Inflammatory macrophage (primary cell): ENCODE measurements around the gene C8A.

Experiments used
- DNase-seq, 2 donors: peaks; one replicate each; pipeline ENCODE4 v3.0.0-alpha.2; 2020 to 2022

C8A gene

DNA sequence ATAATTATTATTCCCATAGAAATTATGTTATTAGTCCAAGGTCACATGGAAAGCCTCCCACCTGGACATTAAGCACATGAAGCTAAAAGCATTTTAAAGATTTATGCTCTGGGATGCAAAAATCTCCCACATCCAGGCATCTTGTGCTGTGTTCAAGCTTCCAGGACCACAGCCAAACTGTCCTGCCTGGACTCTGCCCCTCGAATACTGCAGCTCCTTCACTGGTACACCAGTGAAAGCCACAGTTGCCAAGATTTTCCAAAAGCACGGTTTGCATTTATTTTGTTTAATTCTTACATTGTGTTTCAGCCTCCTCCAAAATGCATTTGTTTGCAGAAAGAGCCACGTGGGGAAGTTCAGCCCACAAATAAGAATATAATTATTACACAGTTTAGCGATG is 72.6 kb downstream of the C8A start:
- no peak for DNase-seq

DNA sequence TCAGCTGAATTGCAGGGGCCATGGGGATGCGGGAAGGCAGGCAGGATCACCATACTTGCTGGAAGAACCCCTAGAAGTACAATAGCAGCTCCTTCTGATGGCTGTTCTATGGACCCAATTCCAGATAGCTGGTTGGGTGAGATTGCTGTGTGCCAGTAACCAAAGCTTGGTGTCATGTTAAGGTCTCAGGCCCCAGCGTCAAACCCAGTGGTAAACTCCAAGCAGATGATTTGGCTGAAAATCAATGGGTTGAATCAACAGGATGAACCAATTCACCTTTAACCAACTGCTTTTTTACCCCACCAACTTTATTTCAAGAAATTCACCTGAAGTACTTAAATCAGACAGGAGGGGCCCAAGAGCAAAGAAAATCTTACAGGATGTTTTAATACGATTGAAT is 73.4 kb downstream of the C8A start:
- DNase-seq = no peak

DNA sequence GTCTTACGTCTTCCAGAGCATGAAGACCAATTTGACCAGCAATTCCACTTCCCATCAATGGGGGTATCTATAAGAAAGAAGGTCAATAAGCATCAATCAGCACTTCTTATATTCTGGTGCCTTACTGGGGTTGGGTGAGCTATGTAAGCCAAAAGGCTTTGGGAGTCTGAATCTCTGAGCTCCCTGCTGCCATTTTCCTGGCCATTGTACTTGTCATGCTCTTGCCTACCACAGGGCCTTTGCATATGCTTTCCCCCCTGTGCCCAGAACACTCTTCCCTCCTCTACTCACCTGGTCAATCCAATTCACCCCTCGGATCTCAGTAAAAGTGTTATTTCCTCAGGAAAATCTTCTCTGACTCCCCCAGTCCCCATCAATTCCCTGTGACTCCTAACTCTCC is 74.9 kb downstream of the C8A start:
- DNase-seq = no peak

DNA sequence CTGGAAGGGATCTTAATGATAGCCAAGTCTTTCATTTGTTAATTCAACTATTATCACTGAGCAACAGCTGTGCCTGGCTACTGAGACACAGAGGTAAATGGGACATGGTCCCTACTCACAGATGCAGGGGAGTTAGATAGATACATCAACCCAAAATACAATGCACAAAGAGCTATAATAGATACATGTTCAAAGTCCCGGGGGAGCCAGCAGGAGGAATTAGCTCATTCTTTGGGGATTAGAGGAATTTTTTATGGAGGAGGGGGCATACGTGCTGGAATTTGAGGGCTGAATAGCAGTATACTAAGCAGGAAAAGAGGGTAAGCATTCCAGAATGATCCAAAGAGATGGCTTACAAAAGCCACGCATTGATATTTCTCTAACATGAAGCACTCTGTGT is 76.6 kb downstream of the C8A start:
- DNase-seq = no peak

DNA sequence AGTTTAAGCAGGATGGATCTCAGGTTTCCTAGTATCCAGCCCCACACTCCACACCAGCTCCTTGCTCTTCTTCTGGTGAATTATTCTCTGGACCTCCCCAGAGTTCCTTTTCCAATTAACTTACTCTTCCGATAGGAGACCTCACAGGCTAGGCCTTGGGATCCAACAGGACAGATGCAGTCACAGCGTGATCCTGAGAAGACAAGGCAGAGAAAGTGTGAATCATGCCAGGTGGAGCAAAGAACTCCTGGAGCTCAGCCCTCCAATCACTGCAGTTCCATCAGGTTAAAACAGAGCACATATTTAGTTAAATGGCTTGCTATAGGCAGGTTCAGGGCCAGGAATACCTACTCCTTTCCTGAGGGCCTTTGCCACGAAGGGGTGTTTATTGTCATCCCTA is 77.1 kb downstream of the C8A start:
- no peak for DNase-seq

DNA sequence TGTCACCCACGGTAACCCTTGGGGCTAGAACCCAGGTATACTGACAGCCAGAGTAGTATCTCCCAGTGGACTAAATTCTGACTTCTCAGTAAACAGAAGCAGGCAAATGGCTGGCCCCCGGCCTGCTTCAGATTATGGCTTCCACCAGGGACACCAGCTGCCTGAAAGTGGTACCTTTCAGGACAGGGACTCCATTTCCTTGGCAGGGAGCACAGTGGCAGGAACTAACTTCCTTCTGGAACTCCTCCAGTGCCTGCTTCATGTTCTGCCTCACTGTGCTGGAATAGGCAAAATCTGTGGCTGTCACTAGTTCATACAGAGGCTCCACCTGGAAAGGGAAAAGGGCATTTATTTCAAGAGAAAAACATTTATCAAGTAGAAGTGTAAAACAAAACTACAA is 78.6 kb downstream of the C8A start:
- no peak for DNase-seq

DNA sequence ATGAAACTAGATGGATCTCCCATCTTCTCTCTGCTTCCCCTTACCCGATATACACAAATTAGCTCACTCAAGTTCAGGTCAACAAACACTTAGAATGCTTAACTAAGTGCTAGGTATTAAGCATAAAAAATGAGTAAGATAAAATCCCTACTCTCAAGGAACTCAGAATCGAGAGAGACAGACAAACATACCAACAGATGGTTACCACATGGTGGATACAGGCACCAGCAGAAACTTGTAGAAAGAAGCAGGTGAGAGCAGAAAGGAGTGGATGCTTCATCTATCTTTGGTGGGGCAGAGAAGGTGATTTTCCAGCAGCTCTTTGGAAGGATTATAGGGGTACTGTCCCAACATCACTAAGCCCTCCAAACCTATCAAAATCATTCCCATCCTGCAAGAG is 79.0 kb downstream of the C8A start:
- no peak for DNase-seq

DNA sequence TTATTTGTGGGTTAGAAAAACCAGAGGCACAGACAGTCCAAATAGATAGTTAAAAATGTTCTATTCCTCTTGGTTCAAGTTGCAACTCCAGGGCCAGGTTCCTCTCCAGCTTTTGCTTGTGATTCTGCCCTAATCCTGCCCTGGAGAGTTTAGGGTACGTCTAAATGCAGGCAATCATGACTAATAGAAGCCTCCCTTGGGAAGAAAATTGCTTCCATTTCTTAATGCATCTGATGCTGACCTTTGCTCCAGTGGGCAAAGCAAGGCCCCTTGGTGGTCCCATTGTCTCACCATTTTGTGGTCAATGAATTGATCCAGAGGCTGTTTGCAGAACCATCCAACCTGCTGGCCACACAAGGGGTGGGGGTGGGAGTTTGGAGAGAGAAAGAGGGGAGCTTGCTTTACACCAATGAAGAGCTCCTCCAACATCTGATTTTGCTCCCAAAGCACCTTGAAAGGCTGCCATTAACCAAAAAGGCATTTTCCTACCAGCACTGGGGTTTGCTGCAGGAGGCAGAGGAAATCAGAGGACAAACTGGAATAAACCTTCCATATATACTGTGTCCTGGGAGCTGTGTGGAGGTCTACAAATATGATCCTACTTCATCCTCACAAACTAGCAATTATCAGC is 79.9 kb downstream of the C8A start:
- no peak for DNase-seq

DNA sequence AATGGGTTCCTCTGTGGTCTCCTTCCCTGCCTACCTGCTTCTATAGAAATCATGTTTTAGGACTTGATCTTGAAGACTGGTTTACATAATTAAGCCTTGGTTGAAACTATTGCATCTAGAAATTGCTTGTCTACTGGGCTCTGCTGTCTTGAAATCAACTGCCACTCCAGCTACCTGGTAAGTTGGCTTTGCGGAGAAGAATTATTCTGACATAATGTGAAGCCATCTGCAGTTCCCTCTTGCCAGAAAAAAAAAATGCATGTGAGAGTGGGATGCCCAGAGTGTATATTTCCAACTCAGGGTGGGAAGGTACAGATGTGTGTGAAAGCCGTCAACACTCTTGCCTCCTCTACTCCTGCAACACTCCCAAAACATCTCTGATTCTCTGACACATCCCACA is 84.0 kb downstream of the C8A start:
- no peak for DNase-seq

DNA sequence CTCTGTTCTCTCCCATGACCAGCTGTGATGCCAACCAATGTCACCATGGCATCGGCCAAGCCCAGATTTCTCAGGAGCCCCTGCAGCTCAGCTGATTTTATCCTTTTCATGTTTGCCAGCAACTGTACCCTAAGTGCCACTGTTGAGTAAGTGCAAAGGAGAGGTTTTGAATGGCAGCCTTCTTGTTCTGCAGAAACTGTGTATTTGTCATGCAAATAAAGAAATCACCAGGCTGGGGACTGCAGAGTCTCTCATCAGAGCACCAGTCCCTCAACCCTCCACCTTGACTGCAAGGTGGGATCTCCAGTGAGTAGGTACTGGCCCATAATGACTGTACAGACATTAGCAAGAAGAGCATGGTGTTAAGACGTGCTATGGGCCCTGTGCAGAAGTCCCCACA is 84.6 kb downstream of the C8A start:
- DNase-seq = no peak

DNA sequence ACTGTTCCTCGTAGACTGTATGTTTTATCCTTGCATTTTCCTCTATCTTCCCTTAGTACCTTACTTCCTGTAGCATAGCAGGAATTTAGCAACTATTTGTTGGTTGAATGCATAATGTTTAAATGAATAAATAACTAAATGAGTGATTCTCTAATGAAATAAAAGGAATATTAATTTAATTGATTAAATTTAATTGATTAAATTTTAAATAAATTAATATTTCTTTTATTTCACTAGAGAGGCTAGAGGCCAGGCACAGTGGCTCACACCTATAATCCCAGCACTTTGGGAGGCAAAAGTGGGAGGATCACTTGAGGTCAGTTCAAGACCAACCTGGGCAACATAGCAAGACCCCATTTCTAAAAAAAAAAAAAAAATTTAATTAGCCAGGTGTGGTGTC is 85.4 kb downstream of the C8A start:
- DNase-seq = no peak

DNA sequence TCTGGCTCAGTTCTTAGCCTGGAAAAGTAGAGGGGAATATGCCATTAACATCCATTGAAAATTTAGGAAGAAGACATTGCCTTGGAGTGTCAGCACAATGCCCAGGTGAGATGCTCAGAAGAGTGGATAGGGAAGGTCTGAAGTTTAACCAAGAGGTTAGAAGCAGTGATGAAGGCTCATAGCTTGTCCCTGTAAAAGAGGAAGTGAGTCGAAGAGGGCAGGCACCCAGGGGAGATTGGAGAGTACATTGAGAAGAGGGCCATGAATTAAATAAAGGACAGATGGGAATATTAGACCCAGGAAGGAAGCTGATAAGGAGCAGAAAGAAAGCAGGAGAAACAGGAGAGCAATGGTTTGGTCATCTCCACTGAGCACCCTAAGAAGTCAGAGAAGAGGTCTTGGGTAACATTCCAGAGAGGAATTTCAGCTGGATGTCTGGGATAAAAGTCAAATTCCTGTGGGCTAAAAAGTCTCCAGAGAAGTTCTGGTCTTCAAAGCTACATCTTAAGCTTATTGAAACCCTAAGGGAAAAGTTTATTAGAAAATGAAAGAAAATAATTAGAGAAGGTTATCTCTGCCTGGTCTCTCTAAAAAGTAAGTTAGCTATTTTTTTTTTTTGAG is 93.9 kb downstream of the C8A start:
- no peak for DNase-seq

DNA sequence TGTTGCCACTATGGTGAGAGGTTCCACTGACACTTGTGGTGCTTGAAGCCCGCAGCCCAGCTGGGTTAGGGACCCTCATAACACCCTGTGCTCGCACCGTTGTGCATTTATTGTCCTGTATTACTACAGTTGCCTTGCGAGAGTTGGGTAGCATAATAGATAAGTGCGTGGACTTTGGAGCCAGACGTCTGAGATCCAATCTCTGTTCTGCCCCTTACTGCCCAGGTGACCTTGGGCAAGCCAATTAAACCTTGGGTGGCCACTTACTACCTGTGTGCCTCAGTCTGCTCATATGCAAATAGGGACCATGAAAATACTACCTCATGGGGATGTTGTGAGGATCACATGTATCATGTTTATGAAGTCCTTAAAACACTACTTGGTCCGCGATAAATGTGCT is 97.9 kb downstream of the C8A start:
- DNase-seq = no peak

DNA sequence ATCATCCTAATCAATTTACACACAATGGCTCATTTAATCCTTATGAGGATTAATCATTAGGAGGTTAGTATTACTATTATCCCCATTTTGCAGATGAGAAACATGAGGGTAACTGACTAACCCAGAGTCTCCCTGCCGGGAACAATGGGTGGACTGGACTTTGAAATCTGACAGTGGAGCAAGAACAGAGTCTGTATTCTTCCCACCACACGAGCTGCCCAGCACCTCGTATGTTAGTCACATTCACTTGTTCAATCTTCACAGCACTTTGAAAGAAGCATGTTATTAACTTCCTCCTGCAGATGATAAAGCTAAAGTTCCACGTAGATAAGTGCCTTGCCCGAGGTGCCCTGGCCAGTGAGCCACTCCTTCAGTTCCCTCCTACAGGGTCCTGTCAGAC is 98.8 kb downstream of the C8A start:
- no peak for DNase-seq

DNA sequence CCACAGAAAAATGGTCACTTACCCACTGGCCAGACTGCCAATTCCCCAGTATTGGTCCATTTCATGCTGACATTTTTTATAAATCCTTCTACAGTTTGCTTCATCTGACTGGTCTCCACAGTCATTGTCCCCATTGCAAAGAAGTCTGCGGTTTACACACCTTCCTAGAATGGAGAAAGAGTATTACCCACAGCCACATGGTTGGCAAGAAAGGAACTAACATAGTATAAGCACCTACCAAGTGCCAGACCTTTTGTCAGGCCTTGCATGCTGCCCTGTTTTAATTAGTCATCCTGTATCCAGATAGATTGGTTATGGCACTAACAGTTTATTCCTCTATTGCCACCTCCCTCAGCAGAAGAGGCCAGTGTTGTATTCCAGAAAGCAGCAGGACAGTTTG is 100.1 kb downstream of the C8A start:
- DNase-seq = no peak

DNA sequence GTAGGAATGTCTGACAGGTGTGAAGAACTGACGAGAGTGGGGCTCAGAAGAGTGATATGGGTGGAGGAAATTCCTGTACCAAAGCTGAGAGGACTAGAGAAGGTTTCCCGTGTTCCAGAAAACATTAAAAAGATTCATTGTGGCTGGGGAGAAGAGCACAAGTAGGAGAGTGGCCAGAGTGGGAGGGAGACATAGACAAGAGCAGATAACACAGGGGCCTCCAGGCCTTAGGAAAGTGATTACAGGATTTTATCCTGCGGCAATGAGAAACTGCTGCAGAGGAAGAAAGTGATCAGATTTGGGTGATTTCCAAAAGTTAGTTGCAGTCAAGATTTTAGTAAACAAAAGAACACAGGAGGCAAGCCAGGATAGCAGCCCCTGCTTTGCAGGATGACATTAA is 103.3 kb downstream of the C8A start:
- no peak for DNase-seq

DNA sequence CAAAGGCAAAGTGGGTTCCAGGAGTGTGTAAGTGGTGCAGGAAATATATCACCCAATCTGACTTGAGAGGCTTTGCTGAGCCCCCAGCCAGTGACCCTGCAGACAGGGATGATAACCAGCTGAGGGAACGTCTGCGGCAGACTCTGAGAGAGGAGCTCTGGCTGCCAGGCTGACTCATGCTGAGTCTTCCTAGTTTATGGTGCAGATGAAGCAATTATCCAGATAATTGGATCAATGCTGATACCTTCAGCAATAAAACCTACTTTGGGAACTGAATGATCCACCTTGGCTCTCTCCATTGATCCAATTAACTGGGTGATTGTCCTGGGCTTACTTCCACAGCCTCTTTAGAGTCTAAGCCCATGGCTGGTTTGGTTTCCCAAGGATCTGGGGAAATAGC is 103.9 kb downstream of the C8A start:
- no peak for DNase-seq

DNA sequence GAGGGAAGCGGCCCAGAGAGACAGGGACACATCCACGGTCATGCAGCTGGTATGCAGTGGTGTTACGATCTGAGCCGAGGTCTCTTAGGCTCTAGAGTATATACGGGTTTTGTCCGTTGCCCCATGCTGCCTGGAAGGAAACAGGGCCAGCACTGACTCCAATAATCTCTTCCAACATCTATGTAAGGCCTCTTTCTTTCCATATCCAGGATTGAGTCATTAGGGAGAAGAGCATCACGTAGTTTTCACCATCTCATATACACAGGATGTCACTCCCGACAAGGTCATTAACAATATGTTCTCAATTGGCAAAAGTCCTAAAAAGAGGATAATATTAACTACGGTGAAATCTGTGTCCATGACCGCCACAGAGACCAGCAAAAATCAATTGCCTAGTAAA is 106.8 kb downstream of the C8A start:
- DNase-seq = no peak

DNA sequence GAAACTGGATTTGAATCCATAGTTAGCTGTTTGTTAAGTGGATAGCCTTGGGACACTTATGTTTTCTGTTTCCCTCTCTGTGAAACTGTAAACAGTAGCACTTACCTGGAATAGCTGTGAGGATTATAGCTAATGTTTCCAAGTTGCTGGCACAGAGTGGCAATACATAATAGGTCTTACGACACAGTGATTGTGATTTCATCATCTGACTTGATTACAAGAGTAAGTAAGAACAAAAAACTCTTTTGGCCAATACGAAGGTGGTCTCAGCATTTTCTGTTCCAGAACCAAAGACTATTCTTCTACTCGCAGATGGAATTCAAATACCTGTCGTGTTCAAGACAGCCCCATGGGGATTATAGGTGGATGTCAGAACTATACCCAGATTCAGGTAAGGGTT is 109.1 kb downstream of the C8A start:
- DNase-seq = no peak

DNA sequence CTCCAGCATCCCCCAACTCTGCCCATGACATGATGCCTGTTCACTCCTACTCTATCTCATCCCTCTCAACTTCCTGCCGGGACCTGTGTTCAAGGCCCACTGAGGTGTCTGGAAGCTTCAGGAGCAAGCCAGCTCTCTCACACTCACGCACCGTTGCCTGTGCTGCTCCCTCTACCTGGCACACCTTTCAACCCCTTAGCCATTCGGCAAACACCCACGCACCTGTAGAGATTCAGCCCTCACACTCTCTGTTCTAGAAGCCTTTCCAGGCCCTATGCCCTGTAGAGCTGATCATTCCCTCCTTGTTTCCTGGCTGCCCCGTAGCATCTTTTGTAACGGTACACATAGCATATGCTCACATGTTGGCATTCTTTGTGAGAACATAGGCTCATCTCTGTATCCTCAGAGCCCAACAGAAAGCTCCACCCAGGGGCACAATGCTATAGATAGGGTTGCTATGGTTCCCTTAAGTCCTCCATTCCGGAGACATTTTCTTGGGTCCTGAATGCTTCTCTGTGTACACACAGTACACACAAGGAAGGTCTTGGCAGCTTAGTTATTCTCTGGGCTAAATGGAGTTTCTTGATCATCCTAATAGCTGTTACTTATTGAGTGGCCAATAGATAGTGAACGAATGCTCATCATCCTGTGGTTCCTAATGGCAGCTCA is 109.9 kb downstream of the C8A start:
- DNase-seq = no peak

DNA sequence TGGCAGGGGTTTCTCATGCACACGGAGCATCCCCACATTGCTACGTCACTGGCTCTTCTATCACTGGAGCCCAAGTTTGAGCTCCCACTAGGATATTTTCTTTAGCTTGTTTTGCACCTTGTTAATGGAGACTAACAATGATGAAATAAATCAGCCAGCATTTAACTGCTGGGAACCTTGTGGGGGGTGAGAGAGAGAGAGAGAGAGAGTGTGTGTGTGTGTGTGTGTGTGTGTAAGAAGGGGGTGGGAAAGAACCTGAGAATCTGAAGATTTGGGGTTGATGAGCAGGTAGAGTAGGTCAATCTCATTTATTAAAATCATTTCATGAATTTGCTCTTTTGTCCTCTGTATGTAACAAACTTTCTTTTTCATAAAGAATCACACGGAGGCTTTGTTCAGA is 110.6 kb downstream of the C8A start:
- no peak for DNase-seq

DNA sequence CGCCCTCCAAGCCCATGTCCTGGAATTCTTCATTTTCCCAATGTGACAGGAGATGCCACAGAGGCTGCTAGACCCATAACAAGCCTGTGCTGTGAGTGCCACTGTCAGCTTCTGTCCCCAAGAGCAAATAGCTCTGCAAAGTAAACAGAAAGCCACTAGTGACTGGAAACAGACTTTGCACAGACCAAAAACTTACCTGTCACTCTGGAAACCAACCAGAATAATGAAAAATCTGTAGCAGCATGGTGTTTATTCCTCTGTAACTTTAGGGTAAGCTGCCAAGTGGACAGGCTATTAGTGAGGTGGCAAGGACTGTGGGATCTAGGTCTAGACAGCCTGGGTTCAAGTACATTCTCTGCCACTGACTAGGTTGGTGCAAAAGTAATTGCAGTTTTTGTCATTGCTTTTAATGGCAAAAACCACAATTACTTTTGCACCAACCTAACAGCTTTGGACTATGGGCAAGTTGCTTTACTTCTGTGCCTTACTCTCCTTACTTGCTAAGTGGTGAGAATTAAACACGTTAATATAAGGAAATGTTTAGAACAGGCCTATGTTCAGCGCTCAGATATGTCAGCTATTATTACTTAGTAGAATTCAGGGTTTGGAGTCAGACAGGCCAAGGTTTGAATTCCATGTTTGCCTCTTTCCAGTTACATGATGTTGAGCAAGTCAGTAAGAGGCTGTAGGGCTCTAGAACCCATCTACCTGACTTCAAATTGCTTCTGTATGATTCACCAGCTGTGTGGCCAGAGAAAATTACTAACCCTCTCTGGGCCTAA is 111.5 kb downstream of the C8A start, which contains the start of gene C8B:
TSS of gene C8B (minus strand) at position 100 of the 782 bp plus-strand sequence. CDS start at position 33, 67 bp downstream.
- DNase-seq = no peak

DNA sequence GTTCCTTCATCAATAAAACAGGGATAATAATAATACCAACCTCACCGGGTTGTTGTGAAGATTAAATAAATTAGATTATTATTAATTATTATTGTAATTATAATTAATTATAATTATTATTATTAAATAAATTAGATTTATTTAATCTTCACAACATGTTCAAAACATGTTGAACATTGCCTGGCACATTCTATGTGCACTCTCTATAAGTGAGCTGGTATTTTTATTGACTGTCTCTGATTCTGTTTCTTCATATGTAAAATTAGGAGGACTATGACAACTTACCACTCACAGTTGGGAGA is 112.1 kb downstream of the C8A start:
- no peak for DNase-seq

DNA sequence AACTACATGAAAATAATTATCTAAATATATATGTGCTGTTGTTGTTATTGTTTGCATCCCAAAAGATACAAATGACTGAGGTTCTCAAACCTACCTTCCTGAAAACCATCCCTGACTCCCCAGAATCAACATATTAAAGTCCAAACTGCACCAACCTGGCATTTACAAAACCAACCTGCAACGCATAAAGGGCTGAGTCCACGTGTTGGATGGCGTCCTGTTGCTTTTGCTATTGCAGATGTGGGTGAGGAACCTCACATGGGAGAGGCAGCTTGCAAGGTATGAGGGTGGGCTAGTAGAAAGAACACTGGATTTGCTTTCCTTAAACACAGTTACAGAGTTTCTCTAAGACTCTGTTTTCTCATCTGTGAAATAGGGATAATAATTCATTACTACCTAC is 112.8 kb downstream of the C8A start:
- DNase-seq = no peak
